ENCODE results near the gene AOPEP. TPM values are rescaled to one million over a fixed set of nuclear protein-coding genes. Genes with fewer than 3 reads are reported as not detected.

Gene AOPEP
- total RNA-seq, 4 donors from 2014 or later: 80.7 to 428 (median 126) TPM

DNA sequence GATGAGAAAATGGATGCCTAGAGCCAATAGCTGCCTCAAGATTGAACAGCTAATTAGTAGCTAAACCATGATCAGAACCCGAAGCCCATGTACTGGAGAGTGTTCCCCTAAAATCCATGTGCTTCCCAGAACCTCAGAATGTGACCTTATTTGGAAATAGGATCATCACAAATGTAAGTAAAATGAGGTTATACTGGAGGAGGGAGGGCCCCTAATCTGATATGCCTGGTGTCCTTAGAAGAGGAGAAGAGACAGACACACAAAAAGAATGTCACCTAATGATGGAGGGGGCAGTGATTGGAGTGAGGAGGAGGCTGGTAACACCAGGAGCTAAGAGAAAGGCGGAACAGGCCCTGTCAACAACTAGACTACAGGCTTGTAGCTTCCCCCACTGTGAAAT lies 45.9 kb upstream of the AOPEP start:
- peaks cover 0 to 5% of the 10 kb centered on the region in 2 donors for H3K4me1 ChIP-seq

DNA sequence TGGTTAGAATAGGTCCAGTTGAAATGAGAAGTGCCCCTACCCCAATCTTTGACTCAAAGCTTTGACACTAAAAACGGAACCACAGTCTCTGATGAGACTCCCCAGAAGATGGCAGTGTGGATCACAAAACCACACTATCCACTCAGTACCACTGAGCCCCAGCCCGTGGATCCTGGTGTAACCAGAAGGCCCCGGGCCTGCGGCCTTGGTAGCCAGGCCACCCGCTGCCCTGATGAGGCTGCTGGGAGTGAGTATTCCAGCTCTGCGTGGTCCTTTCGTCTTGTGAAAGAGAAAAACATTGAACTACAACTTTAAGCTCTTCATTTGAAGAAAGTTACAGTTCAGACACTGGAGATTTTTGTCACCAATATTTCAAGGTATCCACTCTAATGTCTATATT lies 45.0 kb upstream of the AOPEP start:
- H3K27me3 ChIP-seq: no peaks in the 10 kb centered on the region
- no peaks in the 10 kb centered on the region for H3K36me3 ChIP-seq
- DNase-seq: peak; percentile 69 to 81
- TF ChIP-seq, protein P1, sequence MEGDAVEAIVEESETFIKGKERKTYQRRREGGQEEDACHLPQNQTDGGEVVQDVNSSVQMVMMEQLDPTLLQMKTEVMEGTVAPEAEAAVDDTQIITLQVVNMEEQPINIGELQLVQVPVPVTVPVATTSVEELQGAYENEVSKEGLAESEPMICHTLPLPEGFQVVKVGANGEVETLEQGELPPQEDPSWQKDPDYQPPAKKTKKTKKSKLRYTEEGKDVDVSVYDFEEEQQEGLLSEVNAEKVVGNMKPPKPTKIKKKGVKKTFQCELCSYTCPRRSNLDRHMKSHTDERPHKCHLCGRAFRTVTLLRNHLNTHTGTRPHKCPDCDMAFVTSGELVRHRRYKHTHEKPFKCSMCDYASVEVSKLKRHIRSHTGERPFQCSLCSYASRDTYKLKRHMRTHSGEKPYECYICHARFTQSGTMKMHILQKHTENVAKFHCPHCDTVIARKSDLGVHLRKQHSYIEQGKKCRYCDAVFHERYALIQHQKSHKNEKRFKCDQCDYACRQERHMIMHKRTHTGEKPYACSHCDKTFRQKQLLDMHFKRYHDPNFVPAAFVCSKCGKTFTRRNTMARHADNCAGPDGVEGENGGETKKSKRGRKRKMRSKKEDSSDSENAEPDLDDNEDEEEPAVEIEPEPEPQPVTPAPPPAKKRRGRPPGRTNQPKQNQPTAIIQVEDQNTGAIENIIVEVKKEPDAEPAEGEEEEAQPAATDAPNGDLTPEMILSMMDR (IDR thresholded peaks at IDR 0.05): peak; percentile 74 to 90 (median 79)
- TF ChIP-seq POLR2A (IDR thresholded peaks at IDR 0.05): no peak
- intact Hi-C loops (cut with DNase I; ENCODE audit: low total_unique reads): loop anchor here (5.0 to 10.0 kb wide), 2 partner anchors 83 to 451 kb away; no protein-coding TSS in a partner anchor
- H3K4me3 ChIP-seq: no peak overlapping the region
- no peaks in the 10 kb centered on the region for H3K9me3 ChIP-seq
- no peaks in the 10 kb centered on the region for H3K4me1 ChIP-seq
- H3K27ac ChIP-seq: peak overlapping the region; percentile 28 to 35

More for the DNA sequence above, 45.9 kb upstream of the AOPEP start:
- no peak overlapping the region for H3K4me3 ChIP-seq
- DNase-seq: no peak
- no peak for TF ChIP-seq POLR2A (IDR thresholded peaks at IDR 0.05)
- TF ChIP-seq, protein P1 (IDR thresholded peaks at IDR 0.05): no peak
- no peaks in the 10 kb centered on the region for H3K9me3 ChIP-seq
- intact Hi-C loops (cut with DNase I; ENCODE audit: low total_unique reads): loop anchor here (5.0 to 10.0 kb wide), 2 partner anchors 84 to 452 kb away; no protein-coding TSS in a partner anchor
- no peak overlapping the region for H3K27ac ChIP-seq
- H3K36me3 ChIP-seq: no peaks in the 10 kb centered on the region
- no peaks in the 10 kb centered on the region for H3K27me3 ChIP-seq

- Histone ChIP-seq H3K36me3 (no peaks in the 10 kb centered on the region), H3K9me3 (no peaks in the 10 kb centered on the region), H3K27me3 (no peaks in the 10 kb centered on the region), H3K27ac (no peak overlapping the region), H3K4me3 (no peak overlapping the region), H3K4me1 (no peaks in the 10 kb centered on the region)
- TF ChIP-seq, protein P1 (IDR thresholded peaks at IDR 0.05): no peak
- TF ChIP-seq POLR2A (IDR thresholded peaks at IDR 0.05): no peak
- DNase-seq: no peak
- intact Hi-C loops (cut with DNase I; ENCODE audit: low total_unique reads): loop anchor here (10.0 kb wide), 1 partner anchor 79 kb away; no protein-coding TSS in a partner anchor
Observed at GRCh38 chr9:94685359-94685758, 41.1 kb upstream of the AOPEP start.

DNA sequence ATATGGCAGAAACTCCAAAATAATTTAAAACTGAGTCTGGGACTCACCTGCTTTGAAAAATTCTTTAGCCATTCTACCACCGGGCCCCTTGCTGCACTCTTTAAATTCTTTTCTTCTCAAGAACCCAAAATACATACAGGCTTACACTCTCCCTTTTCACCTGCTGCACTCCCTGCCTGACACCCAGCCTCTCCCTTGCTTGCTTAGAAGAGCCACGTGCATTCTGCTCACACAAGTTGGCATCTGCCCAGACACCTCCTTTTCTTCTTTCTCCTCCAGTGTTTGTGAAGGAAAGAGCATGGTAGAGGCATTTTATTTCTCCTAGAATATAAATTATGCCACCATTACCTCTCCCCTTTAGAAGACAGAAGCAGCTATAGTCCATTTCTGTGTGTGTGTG lies 39.0 kb upstream of the AOPEP start:
- TF ChIP-seq POLR2A (IDR thresholded peaks at IDR 0.05): no peak
- TF ChIP-seq, protein P1 (IDR thresholded peaks at IDR 0.05): no peak
- no peak overlapping the region for H3K4me3 ChIP-seq
- H3K9me3 ChIP-seq: no peaks in the 10 kb centered on the region
- H3K27ac ChIP-seq: no peak overlapping the region
- DNase-seq: no peak
- H3K27me3 ChIP-seq: no peaks in the 10 kb centered on the region
- no peaks in the 10 kb centered on the region for H3K4me1 ChIP-seq
- no peaks in the 10 kb centered on the region for H3K36me3 ChIP-seq
- intact Hi-C loops (cut with DNase I; ENCODE audit: low total_unique reads): loop anchor here (10.0 kb wide), 1 partner anchor 77 kb away; no protein-coding TSS in a partner anchor

DNA sequence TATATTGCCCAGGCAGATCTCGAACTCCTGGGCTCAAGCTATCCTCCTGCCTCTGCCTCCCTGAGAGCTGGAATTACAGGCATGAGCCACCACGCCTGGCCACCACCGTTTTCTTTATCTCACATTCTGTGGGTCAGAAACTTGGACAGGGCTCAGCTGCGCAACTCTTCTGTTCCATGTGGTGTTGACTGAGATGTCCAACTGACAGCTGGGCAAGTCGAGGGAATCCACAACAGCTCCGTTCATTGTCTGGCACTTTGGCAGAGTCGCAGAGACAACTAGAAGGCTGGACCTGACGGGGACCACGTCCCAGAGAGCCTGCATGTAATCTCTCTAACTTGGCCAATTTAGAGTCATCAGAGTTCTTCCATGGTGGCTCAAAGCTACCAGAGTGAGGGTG lies 36.2 kb upstream of the AOPEP start:
- no peaks in the 10 kb centered on the region for H3K9me3 ChIP-seq
- H3K4me3 ChIP-seq: no peak overlapping the region
- no peaks in the 10 kb centered on the region for H3K27me3 ChIP-seq
- no peak overlapping the region for H3K27ac ChIP-seq
- intact Hi-C loops (cut with DNase I; ENCODE audit: low total_unique reads): no loop called here
- TF ChIP-seq, protein P1 (IDR thresholded peaks at IDR 0.05): no peak
- no peak for TF ChIP-seq POLR2A (IDR thresholded peaks at IDR 0.05)
- H3K4me1 ChIP-seq: no peaks in the 10 kb centered on the region
- DNase-seq: no peak
- H3K36me3 ChIP-seq: no peaks in the 10 kb centered on the region

Data from uterus (tissue), 4 donors.